ENCODE data around the gene MYCBP2.

DNA sequence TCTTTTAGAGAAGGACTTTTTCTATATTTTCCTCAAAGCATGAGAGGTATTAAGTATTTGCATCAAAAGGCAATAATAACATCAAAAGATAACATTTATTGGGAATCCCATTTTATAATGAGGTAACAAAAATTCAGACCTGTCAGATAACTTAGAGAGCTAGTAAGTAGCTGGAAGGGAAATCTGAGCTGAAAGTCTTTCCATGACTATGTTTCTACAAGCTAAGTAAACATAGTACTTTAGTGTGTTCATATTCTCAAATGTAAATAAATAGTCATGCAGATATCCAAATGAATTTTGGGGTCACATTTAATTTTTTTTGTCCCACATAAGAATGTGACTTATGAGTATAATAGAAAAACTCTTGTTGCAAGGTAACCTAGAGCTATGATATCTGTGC is 212.6 kb downstream of the MYCBP2 start:
- TF ChIP-seq GATA2 (IDR thresholded peaks at IDR 0.05; ENCODE audit: low read depth, low read length) (no peak), GATA3 (IDR thresholded peaks at IDR 0.05; ENCODE audit: low read depth, low read length) (no peak)
